DND-41 (cell line): Measurements from ENCODE around the gene SELENOT.
A peak's percentile ranks its signal among the peaks of the same experiment; 100 is the strongest.

Source experiments
- ATAC-seq: fragments of 200-7000 bp; cut with Tn5 transposase; 3 replicates; pipeline ENCODE4 v1.9.1; 2021; ENCODE audit warnings: low read depth; ENCODE audit not compliant: insufficient read depth
- DNase-seq: peaks from one replicate; pipeline ENCODE4 v3.0.0-alpha.2; 2020
- H2AFZ ChIP-seq: 2 replicates; pipeline ENCODE4 v1.6.0; 2012; ENCODE audit warnings: low read depth, low read length
- H3K27ac ChIP-seq: 2 replicates; pipeline ENCODE4 v1.5.1; 2012; ENCODE audit warnings: low read length, inconsistent platforms
- H3K27me3 ChIP-seq: fragments of 200-600 bp; sonication (generic); 2 replicates; pipeline ENCODE4 v1.6.0; 2012; ENCODE audit warnings: low read length, mild to moderate bottlenecking, inconsistent platforms; ENCODE audit not compliant: insufficient read depth, poor library complexity
- H3K36me3 ChIP-seq: 2 replicates; pipeline ENCODE4 v1.5.1; 2012; ENCODE audit warnings: low read length, inconsistent platforms; ENCODE audit not compliant: insufficient read depth
- H3K4me1 ChIP-seq: 2 replicates; pipeline ENCODE4 v1.5.1; 2012; ENCODE audit warnings: mild to moderate bottlenecking, low read length; ENCODE audit not compliant: insufficient read depth
- H3K4me2 ChIP-seq: 2 replicates; pipeline ENCODE4 v1.6.0; 2012; ENCODE audit warnings: mild to moderate bottlenecking, moderate library complexity, low read length, inconsistent platforms; ENCODE audit not compliant: insufficient read depth
- H3K4me3 ChIP-seq, 2 experiments: fragments of 200-600 bp in 1 of 2; shearing (Covaris generic) in 1 of 2; 2 replicates each; pipeline ENCODE4 v1.5.1; 2012 to 2016; ENCODE audit warnings: inconsistent platforms in 2 of 2, low read length in 2 of 2, mild to moderate bottlenecking in 2 of 2, low read depth in 1 of 2, moderate library complexity in 1 of 2
- H3K79me2 ChIP-seq: 2 replicates; pipeline ENCODE4 v1.6.0; 2012; ENCODE audit warnings: low read length, inconsistent platforms; ENCODE audit not compliant: insufficient read depth
- H3K9ac ChIP-seq: 2 replicates; pipeline ENCODE4 v1.6.0; 2012; ENCODE audit warnings: low read depth, mild to moderate bottlenecking, inconsistent platforms, low read length, moderate library complexity
- H3K9me3 ChIP-seq: 2 replicates; pipeline ENCODE4 v1.5.1; 2012; ENCODE audit warnings: low read length, moderate library complexity, mild to moderate bottlenecking, inconsistent platforms; ENCODE audit not compliant: insufficient read depth, severe bottlenecking
- H4K20me1 ChIP-seq: 2 replicates; pipeline ENCODE4 v1.6.0; 2012; ENCODE audit warnings: low read length; ENCODE audit not compliant: insufficient read depth
- EZH2 ChIP-seq: IDR thresholded peaks from 3 replicates; pipeline ENCODE4 v1.6.1; 2012; ENCODE audit warnings: borderline replicate concordance, low read depth, mild to moderate bottlenecking, moderate library complexity, low read length, inconsistent platforms; ENCODE audit not compliant: severe bottlenecking
- TF ChIP-seq, protein P1 (sequence below): IDR thresholded peaks from 2 replicates; pipeline ENCODE4 v1.5.1; 2012; ENCODE audit warnings: borderline replicate concordance, low read length, moderate library complexity, mild to moderate bottlenecking; ENCODE audit not compliant: poor library complexity, severe bottlenecking; ENCODE audit errors: extremely low read depth

SELENOT gene

DNA sequence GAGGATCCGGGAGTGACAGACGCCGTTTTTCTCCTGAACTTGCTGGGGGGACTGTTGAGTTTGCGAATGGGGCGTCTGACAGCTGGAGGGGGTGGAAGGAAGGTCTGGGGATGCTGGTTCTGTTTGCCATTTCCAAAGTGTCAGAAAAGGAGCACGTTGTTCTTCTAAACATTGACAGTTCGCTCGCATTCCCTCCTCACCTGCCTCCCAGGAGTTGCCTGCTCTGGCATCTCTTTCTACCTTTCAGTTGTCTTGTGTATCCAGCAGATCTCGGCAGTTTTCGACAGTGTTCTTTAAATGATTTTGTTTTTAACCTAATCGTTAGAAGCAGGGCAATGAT lies 829 bp downstream of the SELENOT start:
- Histone ChIP-seq H4K20me1 (peaks cover 28% of the 10 kb centered on the region), H3K9ac (peak overlapping the region; percentile 81), H3K9me3 (no peaks in the 10 kb centered on the region), H3K4me2 (peak overlapping the region; percentile 84), H3K79me2 (peaks cover 97% of the 10 kb centered on the region), H3K27me3 (no peaks in the 10 kb centered on the region), H3K27ac (peak overlapping the region; percentile 100), H2AFZ (peak overlapping the region; percentile 71), H3K4me1 (peaks cover 67% of the 10 kb centered on the region), H3K36me3 (peaks cover 14% of the 10 kb centered on the region; the same call in 1 of the 2 replicates), H3K4me3 (peak overlapping the region; percentile 56 to 89)
- ATAC-seq (no peak; the same call in 2 of the 3 replicates), DNase-seq (no peak)
- no peak for TF ChIP-seq EZH2
- TF ChIP-seq, protein P1, sequence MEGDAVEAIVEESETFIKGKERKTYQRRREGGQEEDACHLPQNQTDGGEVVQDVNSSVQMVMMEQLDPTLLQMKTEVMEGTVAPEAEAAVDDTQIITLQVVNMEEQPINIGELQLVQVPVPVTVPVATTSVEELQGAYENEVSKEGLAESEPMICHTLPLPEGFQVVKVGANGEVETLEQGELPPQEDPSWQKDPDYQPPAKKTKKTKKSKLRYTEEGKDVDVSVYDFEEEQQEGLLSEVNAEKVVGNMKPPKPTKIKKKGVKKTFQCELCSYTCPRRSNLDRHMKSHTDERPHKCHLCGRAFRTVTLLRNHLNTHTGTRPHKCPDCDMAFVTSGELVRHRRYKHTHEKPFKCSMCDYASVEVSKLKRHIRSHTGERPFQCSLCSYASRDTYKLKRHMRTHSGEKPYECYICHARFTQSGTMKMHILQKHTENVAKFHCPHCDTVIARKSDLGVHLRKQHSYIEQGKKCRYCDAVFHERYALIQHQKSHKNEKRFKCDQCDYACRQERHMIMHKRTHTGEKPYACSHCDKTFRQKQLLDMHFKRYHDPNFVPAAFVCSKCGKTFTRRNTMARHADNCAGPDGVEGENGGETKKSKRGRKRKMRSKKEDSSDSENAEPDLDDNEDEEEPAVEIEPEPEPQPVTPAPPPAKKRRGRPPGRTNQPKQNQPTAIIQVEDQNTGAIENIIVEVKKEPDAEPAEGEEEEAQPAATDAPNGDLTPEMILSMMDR = no peak

DNA sequence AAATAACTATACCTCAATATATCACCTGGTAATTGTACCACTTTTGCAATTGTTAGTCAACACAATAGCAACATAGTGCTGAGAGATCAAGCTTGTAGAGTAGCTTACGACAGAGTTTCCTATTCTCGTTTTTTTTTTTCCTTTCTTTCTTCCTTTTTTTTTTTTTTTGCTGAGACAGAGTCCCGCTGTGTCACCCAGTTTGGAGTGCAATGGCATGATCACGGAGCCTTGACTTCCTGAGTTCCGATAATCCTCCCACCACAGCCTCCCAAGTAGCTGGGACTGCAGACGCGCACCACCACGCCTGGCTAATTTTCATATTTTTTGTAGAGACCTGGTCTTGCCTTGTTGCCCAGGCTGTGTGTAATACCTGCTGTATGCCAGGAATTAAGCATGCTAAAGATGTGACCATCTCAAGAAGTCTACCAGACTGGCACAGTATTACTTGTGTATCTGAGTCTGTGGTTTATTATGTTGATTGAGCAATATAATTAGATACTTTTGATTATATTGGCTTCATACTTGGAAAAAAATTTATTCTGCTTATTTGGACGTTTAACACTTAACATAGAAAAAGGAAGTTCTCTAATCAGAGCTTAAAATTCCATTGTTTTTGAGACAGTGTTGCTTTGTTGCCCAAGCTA lies 3.0 kb downstream of the SELENOT start:
- DNase-seq = no peak
- TF ChIP-seq, protein P1 = no peak
- TF ChIP-seq EZH2 = no peak
- Histone ChIP-seq H3K27me3 (no peaks in the 10 kb centered on the region), H3K36me3 (peaks cover 18% of the 10 kb centered on the region; the same call in 1 of the 2 replicates), H3K4me1 (peaks cover 65% of the 10 kb centered on the region), H3K4me3 (peak overlapping the region in 1 of 2 experiments; percentile 36; a peak in 1 of 4 replicates), H2AFZ (no peak overlapping the region), H3K4me2 (peak overlapping the region; percentile 84; the same call in 1 of the 2 replicates), H4K20me1 (peaks cover 47% of the 10 kb centered on the region), H3K9ac (no peak overlapping the region), H3K9me3 (no peaks in the 10 kb centered on the region), H3K79me2 (peaks cover 98% of the 10 kb centered on the region), H3K27ac (no peak overlapping the region)
- ATAC-seq = no peak

DNA sequence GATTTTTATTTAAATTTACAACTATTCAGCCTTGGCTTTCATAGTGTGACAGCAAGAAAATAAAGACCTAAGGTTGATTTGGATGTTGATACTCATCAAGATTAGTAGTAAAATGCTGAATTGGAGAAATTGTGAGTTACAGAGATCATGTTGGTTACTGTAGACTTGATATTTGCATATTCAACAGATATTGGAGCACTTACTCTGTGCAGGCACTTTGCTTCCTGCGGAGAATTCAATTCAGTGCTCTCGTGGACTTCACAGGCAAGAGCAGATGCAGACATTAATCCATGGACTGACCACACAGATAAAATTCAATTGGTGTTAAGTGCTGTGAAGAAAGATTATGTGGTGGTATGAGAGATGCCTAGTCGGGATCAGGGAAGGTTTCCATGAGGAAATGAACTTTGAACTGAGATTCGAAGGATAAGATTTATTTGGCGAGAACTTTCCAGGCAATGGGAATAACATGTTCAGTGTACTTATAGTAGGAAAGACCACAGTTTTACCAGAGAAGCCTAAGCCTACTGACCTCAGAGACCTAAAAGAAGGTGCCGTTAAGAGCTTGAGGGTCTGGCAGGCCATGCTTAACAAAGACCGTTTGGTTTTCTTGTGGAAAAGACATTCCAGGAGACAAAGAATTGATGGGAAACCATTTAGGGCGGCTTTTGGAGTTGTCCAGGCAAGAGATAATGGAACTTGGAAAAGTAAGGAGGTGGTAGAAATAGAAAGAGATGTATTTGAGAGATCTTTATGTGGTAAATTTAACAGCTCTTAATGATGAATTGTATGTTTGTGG lies 4.3 kb downstream of the SELENOT start:
- Histone ChIP-seq H3K36me3 (peaks cover 27% of the 10 kb centered on the region), H3K79me2 (peaks cover 99% of the 10 kb centered on the region), H3K4me1 (peaks cover 53% of the 10 kb centered on the region), H4K20me1 (peaks cover 53% of the 10 kb centered on the region), H3K27me3 (no peaks in the 10 kb centered on the region), H3K9me3 (no peaks in the 10 kb centered on the region), H3K9ac (no peak overlapping the region), H3K4me3 (peak overlapping the region in 1 of 2 experiments; percentile 9; a peak in 1 of 4 replicates), H3K4me2 (peak overlapping the region; percentile 36; the same call in 1 of the 2 replicates), H3K27ac (no peak overlapping the region), H2AFZ (no peak overlapping the region)
- no peak for TF ChIP-seq EZH2
- TF ChIP-seq, protein P1 = no peak
- no peak for DNase-seq
- no peak for ATAC-seq
